GM18498 (cell line): ENCODE measurements around the gene FBXL7.

Source experiments
- ATAC-seq: cut with Tn5 transposase; IDR thresholded peaks from one replicate; pipeline ENCODE4 v1.9.1; 2021; ENCODE audit warnings: mild to moderate bottlenecking, moderate library complexity; ENCODE audit not compliant: unreplicated experiment

FBXL7 gene

DNA sequence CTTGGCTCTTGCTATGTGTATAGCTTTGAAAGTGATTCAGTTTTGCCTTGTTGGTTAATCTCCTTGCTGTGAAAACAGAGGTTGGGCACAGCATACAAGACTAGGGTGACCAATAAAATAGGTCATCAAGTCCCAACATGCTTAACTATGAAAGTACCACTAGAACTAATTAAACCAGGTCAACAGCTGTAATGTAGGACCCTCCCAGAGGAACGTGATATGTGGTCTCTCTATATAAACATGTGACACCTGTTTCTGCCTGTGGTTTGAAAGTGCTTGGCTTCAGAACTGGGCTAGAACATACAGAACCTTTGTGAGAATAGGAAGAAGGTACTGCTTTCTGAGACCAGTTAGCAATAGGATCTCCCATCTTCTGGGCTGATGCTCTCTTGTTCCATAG, 297.1 kb downstream of the FBXL7 start:
- ATAC-seq = no peak

DNA sequence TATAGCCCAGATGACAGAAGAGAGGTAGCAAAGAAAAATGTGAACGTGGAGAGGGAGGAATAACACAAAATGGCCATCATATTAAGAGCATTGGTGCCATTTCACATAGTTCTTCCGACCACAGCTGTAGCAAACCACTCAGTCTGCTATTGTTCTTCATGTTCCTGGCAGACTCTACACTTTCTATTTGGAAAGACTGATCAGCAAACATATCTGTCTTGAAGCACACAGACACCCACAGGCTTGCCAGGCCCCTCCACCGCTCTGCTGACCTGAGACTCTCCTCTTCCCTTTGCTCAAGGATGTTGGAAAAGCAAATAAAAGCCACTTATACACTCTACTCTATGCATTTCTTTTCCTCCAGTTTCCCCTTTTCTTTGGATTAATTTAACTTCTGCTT, 298.0 kb downstream of the FBXL7 start:
- no peak for ATAC-seq

DNA sequence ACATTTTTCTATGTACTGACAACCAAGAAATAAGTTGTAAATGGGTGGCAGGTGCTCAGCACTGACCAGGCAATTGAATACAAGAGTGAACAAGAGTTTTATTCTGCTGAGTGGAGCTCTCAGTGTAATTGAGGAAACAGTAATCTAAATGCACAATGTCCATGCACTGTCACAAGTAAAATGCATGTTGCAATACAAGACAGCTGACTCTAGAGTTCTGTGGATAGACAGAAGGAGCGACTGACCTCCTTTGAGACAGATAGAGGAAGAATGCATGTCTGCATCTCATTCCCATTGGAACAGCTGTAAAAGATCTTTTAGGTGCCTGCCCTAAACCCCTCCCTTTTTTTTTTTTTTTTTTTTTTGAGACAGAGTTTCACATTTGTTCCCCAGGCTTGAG, 299.0 kb downstream of the FBXL7 start:
- no peak for ATAC-seq

DNA sequence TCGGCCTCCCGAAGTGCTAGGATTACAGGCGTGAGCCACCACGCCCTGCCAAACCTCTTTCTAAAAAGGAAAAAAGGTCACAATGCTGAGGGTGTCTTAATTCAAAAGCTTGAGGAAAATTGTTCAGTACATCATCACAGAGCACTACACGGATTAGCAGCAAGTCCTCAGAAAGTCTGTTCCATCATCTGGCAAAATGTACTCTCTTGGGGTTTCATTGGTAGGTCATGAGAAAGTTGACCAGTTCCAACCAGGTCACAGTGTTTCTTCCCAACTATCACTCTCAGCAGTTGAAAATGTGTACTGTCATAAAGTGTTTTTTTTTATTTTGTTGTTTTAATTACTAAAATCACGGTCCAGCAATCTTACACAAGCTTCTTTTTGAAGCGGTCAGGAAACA, 299.6 kb downstream of the FBXL7 start:
- ATAC-seq = no peak

DNA sequence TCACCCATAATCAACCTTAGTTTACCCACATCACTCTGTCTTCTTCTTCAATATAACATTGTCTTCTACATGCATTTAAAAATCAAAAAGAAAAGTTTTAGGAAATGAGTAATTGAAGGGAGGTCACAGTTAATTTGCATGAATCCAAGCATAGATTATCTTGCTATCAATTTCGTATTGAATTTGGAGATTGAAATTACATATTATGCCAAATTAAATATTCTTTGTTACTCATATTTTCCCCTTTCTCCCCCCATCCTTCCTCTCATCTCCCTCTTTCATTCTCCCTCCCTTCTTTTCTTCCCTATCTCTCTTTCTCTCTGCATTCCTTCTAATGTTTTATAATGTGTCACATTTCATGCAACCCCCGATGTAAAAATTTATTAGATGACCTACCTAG, 303.3 kb downstream of the FBXL7 start:
- ATAC-seq = no peak

DNA sequence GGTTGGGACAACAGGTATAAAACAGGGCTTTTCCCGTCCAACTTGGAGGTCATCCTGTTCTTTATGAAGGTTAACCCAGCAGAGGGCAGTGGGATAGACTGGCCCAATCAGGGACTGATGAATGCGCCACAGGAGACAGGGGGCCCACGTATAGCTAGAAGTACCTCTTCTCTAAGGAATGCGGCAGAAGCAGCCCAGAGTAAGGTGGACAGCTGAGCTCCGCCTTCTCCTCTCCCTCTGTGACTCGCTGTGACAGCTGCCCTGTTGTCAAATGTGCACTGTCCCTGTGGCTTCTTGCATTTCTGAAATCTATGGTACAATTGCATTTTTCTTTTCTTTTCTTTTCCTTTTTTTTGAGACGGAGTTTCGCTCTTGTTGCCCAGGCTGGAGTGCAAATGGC, 306.6 kb downstream of the FBXL7 start:
- no peak for ATAC-seq

DNA sequence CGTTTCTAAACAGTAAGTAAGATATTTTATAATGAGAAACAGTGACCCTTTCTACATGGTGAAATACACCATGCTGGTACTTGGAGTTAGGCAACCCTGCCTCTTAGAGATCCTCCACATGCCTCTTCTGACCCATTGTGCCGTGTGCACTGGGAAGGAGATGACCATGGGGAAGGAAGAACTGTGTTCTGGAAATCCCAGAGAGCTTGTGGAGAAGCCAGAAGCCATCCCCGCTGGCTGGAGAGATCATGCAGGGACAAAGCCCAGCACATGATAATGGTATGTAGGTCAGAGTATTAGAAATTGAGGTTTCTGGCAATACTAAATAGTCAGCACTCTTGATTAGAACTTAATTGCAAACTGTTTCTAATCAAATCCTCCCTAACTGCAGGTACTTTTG, 307.3 kb downstream of the FBXL7 start:
- ATAC-seq = no peak

DNA sequence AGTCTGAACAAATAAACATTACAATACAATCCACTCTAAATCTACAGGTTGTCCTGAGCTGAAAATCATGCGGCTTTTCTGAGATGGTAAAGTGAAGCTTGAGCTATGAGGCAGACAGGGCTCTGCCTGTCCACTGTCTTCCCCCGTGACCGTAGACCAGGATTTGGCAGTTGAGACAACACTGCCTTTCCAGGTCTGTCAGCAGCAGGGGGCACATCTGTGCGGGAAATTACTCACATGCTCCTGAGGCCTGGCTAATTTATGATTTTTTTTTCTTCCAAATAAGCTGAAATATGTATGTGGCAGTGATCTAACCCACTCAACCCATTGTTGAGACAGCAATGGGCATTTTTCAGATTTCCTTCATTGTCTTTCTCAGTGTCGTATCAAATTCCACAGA, 307.9 kb downstream of the FBXL7 start:
- no peak for ATAC-seq

DNA sequence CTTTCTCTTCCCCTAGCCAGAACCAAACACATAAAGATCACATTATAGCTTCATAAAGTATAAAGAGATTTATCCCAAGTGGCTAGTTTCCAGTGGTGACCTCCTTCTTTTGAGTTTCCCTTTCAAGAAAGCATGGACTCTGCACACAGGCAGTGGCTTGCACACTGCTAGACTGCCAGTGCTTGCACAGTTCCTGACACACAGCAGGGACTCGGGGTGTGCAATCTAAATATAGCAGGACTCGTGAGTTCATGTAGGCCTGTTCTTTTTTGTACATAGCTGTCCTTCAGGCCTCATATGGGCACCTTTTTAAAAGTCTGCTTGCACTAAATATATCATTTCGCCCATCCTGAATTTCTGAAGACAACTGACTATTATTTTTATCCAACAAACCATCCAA, 308.6 kb downstream of the FBXL7 start:
- no peak for ATAC-seq

DNA sequence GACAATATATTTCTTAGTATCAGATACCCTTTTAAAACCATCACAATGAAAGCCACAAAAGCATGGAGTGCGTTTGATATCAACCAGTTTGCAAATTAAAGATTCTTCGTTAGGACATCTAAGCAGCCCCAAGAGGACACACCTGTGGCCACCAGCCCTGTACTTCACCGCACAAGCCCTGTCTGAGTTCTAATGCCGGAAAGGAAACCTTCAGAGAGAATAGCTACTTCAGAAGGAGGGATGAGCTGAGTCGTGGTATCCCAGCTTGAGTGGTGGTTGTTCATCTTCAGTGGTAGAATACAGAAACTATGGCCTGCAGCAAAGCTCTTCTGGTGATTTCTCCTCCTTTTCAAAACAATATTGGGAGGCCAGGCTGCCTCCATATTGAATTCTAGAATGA, 319.6 kb downstream of the FBXL7 start:
- no peak for ATAC-seq

DNA sequence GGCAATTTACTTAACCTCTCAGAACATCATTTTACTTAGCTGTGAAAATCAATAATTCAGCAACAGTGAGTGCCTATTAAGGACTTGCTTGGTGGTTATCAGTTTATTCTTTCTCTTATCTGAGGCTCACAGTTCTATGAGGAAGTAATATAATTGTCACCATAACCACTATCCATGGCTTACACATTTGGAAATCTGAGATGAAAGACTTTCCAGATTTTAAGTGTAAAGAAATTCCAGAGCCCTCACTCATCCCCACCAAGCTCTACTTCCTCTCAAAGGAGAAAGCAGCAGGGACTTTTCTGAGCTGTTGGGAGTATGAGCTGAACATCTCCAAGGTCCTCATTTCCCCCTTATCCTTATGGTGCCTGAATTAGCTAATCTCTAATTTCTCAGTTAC, 321.5 kb downstream of the FBXL7 start:
- ATAC-seq = no peak

DNA sequence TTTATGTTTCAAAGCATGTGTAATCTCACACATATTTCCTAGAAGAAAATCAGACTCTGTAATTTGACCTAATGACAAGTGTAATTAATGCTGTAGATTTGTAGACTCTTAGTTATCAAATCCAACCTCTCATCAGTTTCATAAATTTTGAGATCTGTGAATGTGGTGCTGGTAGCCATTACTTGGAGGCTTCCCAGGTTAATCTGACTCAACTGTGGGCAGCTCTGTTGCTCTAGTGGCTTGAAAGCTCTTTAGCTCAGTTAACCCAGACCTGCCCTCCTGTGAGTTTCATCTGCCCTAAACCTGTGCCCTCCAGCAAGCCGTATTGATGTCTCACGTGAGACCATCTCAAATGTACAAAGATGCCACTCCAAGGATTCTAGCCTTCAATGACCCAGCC, 323.4 kb downstream of the FBXL7 start:
- ATAC-seq = no peak

DNA sequence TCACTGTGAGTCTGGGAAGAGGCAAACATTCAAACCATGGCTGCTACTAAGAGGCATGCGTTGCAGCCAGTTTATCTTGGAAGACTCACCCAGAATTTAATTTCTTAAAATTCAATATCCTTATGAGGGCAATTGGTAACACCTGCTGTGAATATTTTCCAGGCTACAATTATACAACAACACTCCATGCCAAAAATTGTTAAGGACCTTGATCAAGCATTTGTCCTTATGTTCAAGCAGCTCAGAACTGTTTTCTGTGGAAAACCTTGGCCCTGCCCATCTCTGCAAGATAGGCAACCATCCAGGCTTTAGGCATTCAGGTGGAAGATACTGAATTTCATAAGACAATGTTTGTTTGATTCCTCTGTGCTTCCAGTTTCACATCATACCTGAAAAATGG, 327.8 kb downstream of the FBXL7 start:
- no peak for ATAC-seq

DNA sequence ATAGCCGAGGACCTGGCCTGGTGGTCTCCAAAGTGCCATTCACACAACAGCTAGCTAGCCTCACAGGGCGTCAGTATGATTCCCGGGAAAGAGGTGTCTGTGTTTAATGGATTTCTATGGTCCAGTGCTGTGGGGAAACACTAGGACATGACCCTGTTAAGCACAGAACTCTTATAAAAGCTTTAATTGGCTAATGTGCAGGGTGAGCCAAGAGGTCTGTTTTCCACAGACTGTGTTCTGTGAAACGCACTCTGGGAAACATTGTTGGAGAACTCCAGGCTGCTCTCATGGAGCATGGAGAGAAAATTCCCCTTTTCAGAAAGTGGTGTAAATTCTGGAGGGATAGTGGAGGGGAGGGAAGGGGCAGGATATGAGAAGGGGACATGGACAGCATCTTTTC, 331.4 kb downstream of the FBXL7 start:
- ATAC-seq = no peak

DNA sequence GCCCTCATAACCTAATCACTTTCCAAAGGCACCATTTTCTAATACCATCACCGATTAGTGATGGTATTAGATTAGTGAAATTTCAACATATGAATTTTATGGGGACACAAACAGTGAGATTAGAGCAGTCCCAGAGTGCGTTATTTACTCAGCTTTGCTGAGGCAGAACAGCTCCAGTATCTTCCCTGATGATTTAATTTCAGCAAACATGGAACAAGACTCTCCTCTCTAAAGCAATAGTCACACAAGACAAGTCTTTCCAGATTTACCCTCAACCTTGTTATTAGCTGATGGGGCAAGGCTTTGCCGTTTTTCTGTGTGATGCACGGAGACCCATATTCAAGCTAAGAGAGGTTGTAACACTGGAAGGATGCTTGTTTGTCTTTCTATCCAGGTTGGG, 333.4 kb downstream of the FBXL7 start:
- no peak for ATAC-seq

DNA sequence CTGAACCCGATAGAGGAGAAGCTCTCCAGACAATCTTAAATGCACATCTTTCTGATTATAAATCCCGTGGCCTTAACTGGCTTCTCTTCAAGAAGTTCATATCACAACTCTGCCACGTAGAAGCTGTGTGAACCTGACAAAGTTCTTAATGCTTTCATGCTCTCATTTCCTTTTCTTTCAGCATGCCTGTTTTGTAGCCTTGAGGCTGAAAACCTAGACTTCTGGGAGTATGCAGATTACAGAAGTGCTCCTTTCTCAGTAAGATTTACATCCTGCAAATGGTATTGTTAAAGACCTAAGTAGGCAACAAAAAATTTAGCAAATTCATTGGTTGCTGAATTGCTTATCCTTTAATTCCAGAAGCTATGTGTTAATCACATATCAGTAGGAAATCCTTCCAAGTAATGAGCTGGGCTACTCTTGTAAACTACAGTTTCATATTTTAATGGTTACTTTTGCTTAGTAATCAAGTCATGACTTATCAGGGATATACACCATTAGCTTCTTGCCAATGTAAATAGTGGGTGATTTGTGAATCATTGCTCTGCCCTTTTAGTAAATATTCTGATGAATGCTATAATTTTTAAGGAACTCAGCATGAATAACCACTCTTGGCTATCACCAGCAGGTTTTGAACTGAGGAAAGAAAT, 334.7 kb downstream of the FBXL7 start:
- no peak for ATAC-seq

DNA sequence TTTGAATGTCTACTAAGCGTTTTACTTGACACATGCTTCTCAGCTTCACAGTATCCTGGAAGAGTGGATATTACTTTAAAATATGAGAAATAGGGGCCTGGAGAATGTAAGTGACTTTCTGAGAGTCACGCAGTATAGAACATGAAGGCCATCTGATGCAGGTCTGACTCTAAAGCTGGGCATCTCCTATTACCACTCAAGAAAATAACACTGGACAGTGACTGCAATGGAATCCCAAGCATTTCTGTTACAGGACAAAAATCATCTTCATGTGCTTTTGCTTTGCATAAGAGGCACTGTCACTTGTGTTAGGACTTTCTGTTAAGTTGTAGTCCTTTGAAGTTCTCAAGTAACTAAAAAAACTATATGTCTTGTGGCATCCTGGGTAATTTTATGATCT, 335.5 kb downstream of the FBXL7 start:
- no peak for ATAC-seq

DNA sequence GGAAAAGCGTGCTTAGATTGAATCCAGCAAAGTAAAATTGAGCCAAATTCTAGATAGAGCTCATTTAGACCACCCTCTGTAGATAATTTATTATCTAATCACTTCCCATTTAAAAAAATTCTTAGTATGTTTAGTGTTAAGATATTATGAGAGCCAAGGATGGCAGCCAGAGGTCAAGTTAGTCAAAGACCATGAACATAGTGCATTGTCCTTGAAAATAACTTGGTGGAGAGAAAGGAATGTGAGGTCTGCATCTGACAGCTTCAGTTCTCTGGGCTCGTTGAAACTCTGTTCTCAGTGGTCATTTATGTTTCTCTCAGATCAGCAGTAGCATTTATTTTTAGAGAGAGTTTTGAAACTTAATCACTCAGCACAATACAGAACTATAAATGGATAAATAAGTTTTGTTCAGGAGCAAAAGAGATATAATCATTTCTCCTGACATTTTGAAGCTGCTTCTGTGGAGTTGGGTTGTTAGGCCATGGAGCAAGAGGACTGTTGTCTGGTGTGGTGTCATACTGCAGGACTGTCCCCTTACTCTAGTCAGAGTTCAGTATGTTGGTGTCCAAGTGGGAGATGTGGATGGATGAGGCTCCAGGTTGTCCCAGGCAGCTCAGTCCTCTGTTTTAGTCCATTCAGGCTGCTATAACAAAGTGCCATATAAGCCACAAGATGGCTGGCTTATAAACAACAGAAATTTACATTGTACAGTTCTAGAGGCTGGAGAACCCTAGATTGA, 337.7 kb downstream of the FBXL7 start:
- no peak for ATAC-seq

DNA sequence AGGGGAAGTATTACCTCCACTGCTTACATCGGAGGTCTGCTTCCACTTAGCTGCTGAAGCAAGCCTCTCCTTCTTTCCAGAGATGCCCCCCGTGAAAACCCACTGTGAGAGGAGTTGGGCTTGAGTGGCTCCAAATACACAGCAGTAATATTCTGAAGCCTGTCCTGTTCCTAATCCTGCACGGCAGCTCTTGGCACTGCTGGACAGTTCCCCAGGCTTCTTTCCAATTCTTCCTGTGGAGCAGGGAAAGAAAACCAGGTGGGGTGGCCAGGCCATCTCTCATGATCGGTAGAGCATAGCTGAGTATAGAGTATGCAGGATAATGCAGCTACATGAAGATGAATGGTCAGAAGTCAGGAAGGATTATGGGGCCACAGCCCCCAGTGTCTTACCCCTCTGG, 344.3 kb downstream of the FBXL7 start:
- ATAC-seq = no peak

DNA sequence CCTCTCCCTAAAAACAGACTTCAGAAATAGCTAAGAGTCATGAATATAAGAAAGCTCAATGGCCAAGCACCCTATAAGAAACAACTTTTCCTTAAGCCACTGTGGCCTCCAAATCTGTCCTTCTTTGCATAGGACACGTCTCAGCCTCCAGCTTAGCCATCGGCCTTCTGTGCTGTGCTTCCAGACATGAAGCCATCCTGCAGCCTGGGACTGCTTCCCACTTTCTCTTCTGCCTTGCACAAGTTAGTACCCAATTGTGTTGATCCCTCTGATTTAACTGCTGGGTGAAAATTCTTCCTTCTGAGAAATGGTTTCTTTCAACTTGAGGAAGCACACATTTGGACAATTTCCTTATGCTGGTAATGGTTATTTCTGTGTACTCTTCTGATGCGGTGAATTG, 344.9 kb downstream of the FBXL7 start:
- no peak for ATAC-seq

DNA sequence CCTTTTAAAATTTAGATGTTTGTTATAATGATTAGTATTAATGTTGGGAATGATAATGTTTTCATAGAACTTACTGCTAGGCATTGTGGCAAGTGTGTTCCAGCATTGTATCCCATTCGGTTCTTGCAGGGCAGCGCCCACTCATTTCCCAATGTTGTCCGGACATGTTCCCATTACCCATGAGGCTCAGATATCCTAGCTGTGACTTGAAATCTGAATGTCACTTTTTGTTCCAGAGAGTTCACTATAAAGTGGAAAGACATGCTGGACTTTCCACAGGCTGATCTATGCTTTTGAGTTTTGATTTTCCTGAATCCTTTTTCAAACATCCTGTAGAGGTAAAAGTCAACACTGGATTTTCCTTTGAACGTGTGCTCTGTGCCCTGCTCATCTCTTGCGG, 350.6 kb downstream of the FBXL7 start:
- ATAC-seq = no peak

DNA sequence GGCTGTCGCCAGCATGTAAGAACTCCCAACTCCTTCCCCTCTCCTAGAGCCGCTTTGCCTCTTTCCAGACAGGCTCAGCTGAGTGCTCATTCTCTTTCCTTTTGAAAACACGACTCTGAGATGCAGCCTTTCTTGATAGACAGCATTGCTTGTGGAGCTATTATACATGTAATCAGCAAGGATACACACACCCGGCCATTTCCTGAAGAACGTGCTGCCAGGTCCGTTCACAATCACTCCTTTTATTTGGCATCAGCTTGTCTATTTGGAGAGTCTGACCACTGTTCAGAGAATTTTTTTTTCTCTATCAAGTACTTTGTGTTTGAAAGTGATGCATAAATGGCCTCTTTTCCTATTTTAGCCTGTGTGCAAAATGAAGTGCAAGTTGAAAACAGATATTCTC, 351.0 kb downstream of the FBXL7 start:
- no peak for ATAC-seq

DNA sequence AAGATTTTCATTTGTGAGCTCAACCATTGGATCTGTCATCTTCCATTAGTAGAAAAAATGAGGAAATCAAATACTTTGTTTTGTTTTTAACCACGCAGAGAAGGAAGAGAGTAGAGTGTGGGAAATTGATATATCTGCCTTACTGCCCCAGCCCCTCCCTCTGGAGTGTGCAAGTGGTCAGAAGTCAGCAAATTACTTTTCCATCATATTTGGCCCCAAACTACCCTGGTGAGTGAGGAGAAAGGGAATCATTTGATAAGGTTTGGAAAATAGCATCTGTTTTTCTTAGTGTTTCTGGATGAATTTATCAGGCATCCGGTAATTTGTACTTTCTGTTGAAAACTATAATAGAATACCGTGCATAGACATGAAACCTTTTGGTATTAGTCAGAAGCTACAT, 352.2 kb downstream of the FBXL7 start:
- ATAC-seq = no peak
